Body of pancreas (tissue), 4 donors: Measurements from ENCODE around the gene DCAF12.

Experiments
- CTCF ChIP-seq, 7 experiments: fragments of 450-650 bp in 4 of 7; fragments of 200-600 bp in 3 of 7; sonication (generic) in 3 of 7; IDR thresholded peaks; one replicate each; pipeline ENCODE4 v1.5.1; 2016 to 2019; ENCODE audit warnings: antibody characterized with exemption in 7 of 7
- POLR2A ChIP-seq, 3 donors: fragments of 450-650 bp; IDR thresholded peaks; one replicate each; pipeline ENCODE4 v1.6.1; 2016; ENCODE audit warnings: antibody characterized with exemption in 3 of 3, mild to moderate bottlenecking in 2 of 3

GRCh38 chr9:34046784-34047379, 79.6 kb downstream of the DCAF12 start:
- no peak for TF ChIP-seq CTCF (IDR thresholded peaks at IDR 0.05)
- TF ChIP-seq POLR2A (IDR thresholded peaks at IDR 0.05): peak in 2 of 3 donors; percentile 16 to 18
